Neural cell (in vitro differentiated cells): ENCODE measurements around the gene TBC1D32. TPM values are rescaled to one million over a fixed set of nuclear protein-coding genes. Genes with fewer than 3 reads are reported as not detected.

Experiments used
- H2AFZ ChIP-seq: fragments of 200-600, 300-800 bp; sonication (generic), shearing (Covaris generic); 2 replicates; pipeline ENCODE4 v1.6.0; 2014; ENCODE audit warnings: low read depth, mild to moderate bottlenecking, antibody characterized with exemption, low read length, moderate library complexity
- H3F3A ChIP-seq: fragments of 200-600 bp; shearing (Covaris generic); 2 replicates; pipeline ENCODE4 v1.6.1; 2016; ENCODE audit warnings: mild to moderate bottlenecking, moderate library complexity, mixed read lengths, antibody characterized with exemption, low read length; ENCODE audit not compliant: insufficient read depth, poor library complexity, severe bottlenecking
- H3K27ac ChIP-seq: fragments of 200-600, 300-800 bp; sonication (generic), shearing (Covaris generic); 2 replicates; pipeline ENCODE4 v1.5.1; 2014; ENCODE audit warnings: mild to moderate bottlenecking, low read length, moderate library complexity
- H3K27me3 ChIP-seq: fragments of 300-800, 200-600 bp; sonication (generic), shearing (Covaris generic); 2 replicates; pipeline ENCODE4 v1.6.0; 2014; ENCODE audit warnings: mild to moderate bottlenecking, low read depth, low read length, moderate library complexity; ENCODE audit not compliant: insufficient read depth
- H3K36me3 ChIP-seq: fragments of 300-800, 200-600 bp; sonication (generic), shearing (Covaris generic); 2 replicates; pipeline ENCODE4 v1.5.1; 2014; ENCODE audit warnings: mild to moderate bottlenecking, antibody characterized with exemption, low read length, moderate library complexity; ENCODE audit not compliant: insufficient read depth
- H3K4me2 ChIP-seq: fragments of 300-800, 200-600 bp; sonication (generic), shearing (Covaris generic); 2 replicates; pipeline ENCODE4 v1.6.0; 2014; ENCODE audit warnings: mild to moderate bottlenecking, low read length
- H3K4me3 ChIP-seq: fragments of 300-800, 200-600 bp; sonication (generic), shearing (Covaris generic); 2 replicates; pipeline ENCODE4 v1.5.1; 2014; ENCODE audit warnings: mild to moderate bottlenecking, low read length, moderate library complexity
- H3K79me2 ChIP-seq: fragments of 200-600 bp; shearing (Covaris generic); replicated peaks from 2 replicates; pipeline ENCODE4 v1.6.0; 2014; ENCODE audit warnings: mild to moderate bottlenecking, low read length, moderate library complexity; ENCODE audit not compliant: insufficient read depth
- H3K9ac ChIP-seq: fragments of 300-800, 200-600 bp; sonication (generic), shearing (Covaris generic); 2 replicates; pipeline ENCODE4 v1.6.1; 2016; ENCODE audit warnings: mild to moderate bottlenecking, low read length, mixed read lengths
- H3K9me2 ChIP-seq: fragments of 200-600 bp; shearing (Covaris generic); 2 replicates; pipeline ENCODE4 v1.6.1; 2016; ENCODE audit warnings: mild to moderate bottlenecking, low read length, mixed read lengths; ENCODE audit not compliant: insufficient read depth
- H3K9me3 ChIP-seq: fragments of 200-600, 300-800 bp; sonication (generic), shearing (Covaris generic); 2 replicates; pipeline ENCODE4 v1.6.1; 2016; ENCODE audit warnings: mild to moderate bottlenecking, mixed run types, low read length, moderate library complexity, mixed read lengths
- H4K20me1 ChIP-seq: fragments of 200-600 bp; shearing (Covaris generic); 2 replicates; pipeline ENCODE4 v1.6.1; 2016; ENCODE audit warnings: mild to moderate bottlenecking, mixed run types; ENCODE audit not compliant: insufficient read depth
- CTCF ChIP-seq: fragments of 450-650 bp; IDR thresholded peaks from 2 replicates; pipeline ENCODE4 v1.5.1; 2014; ENCODE audit warnings: antibody characterized with exemption, mild to moderate bottlenecking, moderate library complexity; ENCODE audit not compliant: poor library complexity, severe bottlenecking
- EP300 ChIP-seq: fragments of 450-650 bp; conservative IDR thresholded peaks from 2 replicates; pipeline ENCODE4 v1.6.1; 2014; ENCODE audit warnings: antibody characterized with exemption, mild to moderate bottlenecking, moderate library complexity; ENCODE audit not compliant: poor library complexity, severe bottlenecking
- EZH2 ChIP-seq: fragments of 200-600, 300-800 bp; shearing (Covaris generic), sonication (generic); IDR thresholded peaks from 2 replicates; pipeline ENCODE4 v1.6.1; 2014; ENCODE audit warnings: antibody characterized with exemption, low read length, borderline replicate concordance, mild to moderate bottlenecking; ENCODE audit not compliant: insufficient read depth, poor library complexity, severe bottlenecking
- MXI1 ChIP-seq: fragments of 450-650 bp; conservative IDR thresholded peaks from 2 replicates; pipeline ENCODE4 v1.6.1; 2014; ENCODE audit warnings: antibody characterized with exemption, mild to moderate bottlenecking; ENCODE audit not compliant: poor library complexity, severe bottlenecking
- POLR2AphosphoS5 ChIP-seq: IDR thresholded peaks from 2 replicates; pipeline ENCODE4 v1.6.1; 2012
- RAD21 ChIP-seq: fragments of 450-650 bp; conservative IDR thresholded peaks from 2 replicates; pipeline ENCODE4 v1.6.1; 2014; ENCODE audit warnings: antibody characterized with exemption, mild to moderate bottlenecking, moderate library complexity
- REST ChIP-seq: IDR thresholded peaks from 2 replicates; pipeline ENCODE4 v1.6.1; 2012; ENCODE audit warnings: borderline replicate concordance
- SMC3 ChIP-seq: fragments of 450-650 bp; conservative IDR thresholded peaks from 2 replicates; pipeline ENCODE4 v1.6.1; 2014; ENCODE audit warnings: antibody characterized with exemption, mild to moderate bottlenecking, moderate library complexity; ENCODE audit not compliant: poor library complexity
- TAF1 ChIP-seq: IDR thresholded peaks from 2 replicates; pipeline ENCODE4 v1.6.1; 2012; ENCODE audit warnings: low read depth
- polyA plus RNA-seq: library from polyadenylated mRNA; depleted of rRNA; stranded (reverse); fragments of >200 nt; gene quantifications from 2 replicates; pipeline ENCODE4 v1.2.3, GENCODE V29; 2014

The TBC1D32 gene
- polyA plus RNA-seq, 1 donor from 2014 or later, result 33.2 TPM

- Histone ChIP-seq H2AFZ (no peak overlapping the region), H3K27me3 (no peaks in the 10 kb centered on the region), H3K9me2 (no peaks in the 10 kb centered on the region), H3K4me2 (no peak overlapping the region), H3K36me3 (no peaks in the 10 kb centered on the region), H3K27ac (no peak overlapping the region), H3F3A (no peaks in the 10 kb centered on the region), H3K9ac (no peak overlapping the region), H3K4me3 (no peak overlapping the region), H4K20me1 (no peaks in the 10 kb centered on the region), H3K9me3 (peaks cover 5% of the 10 kb centered on the region), H3K79me2 (no peaks in the 10 kb centered on the region)
- no peak for TF ChIP-seq EZH2
- TF ChIP-seq REST, result no peak
- no peak for TF ChIP-seq CTCF
- no peak for TF ChIP-seq MXI1
- TF ChIP-seq TAF1, result no peak
- TF ChIP-seq POLR2AphosphoS5, result no peak
- no peak for TF ChIP-seq RAD21
- no peak for TF ChIP-seq EP300
- TF ChIP-seq SMC3, result no peak
Measured at GRCh38 chr6:121161886-121162285, 172.4 kb downstream of the TBC1D32 start.

GRCh38 chr6:121160276-121160675, 174.0 kb downstream of the TBC1D32 start:
- H3K9ac ChIP-seq, result no peak overlapping the region
- H3K4me2 ChIP-seq, result no peak overlapping the region
- no peak overlapping the region for H3K4me3 ChIP-seq
- no peaks in the 10 kb centered on the region for H3K79me2 ChIP-seq
- no peaks in the 10 kb centered on the region for H3K27me3 ChIP-seq
- no peaks in the 10 kb centered on the region for H4K20me1 ChIP-seq
- TF ChIP-seq EZH2 (no peak), EP300 (no peak), TAF1 (no peak), SMC3 (no peak), MXI1 (no peak), POLR2AphosphoS5 (no peak), REST (no peak), RAD21 (no peak)
- H3K9me2 ChIP-seq, result no peaks in the 10 kb centered on the region
- no peak overlapping the region for H3K27ac ChIP-seq
- H3K36me3 ChIP-seq, result no peaks in the 10 kb centered on the region
- no peak overlapping the region for H2AFZ ChIP-seq
- H3F3A ChIP-seq, result no peaks in the 10 kb centered on the region
- H3K9me3 ChIP-seq, result peaks cover 7% of the 10 kb centered on the region
